Activated T-cell treated with anti-CD3 and anti-CD28 coated beads for 4 hours (primary cell): ENCODE results near the gene PPP2R5C.

ENCODE experiments used
- DNase-seq: peaks from one replicate; pipeline ENCODE4 v3.0.0-alpha.2; 2020

Gene PPP2R5C

DNA sequence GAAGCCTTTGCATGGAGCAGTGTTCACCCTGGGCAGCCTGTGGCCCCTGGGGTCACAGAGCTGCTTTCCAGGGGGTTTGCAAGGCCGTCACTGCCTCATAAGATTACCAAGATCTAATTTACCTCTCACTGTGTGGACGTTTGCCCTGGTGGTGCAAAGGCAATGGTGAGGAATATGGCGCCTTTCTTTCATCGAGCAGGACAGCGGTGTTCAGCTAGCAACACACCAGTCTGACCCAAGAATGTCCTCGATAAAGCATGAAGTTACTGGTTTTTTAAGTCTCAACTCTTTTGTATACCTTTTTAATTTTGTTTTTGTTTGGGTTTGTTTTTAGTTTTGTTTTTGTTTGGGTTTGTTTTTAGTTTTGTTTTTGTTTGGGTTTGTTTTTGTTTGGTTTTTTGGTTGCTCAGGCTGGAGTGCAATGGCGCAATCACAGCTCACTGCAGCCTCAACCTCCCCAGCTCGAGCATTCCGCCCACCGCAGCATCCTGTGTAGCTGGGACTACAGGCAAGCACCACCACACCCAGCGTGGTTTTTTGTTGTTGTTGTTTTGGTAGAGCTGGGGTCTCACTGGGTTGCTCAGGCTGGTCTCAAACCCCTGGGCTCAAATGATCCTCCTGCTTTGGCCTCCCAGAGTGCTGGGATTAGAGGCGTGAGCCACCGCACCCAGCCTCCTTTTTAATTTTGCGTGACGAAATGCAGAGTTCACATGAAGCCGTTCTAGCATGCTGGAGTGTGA lies 57.9 kb downstream of the PPP2R5C start:
- no peak for DNase-seq

DNA sequence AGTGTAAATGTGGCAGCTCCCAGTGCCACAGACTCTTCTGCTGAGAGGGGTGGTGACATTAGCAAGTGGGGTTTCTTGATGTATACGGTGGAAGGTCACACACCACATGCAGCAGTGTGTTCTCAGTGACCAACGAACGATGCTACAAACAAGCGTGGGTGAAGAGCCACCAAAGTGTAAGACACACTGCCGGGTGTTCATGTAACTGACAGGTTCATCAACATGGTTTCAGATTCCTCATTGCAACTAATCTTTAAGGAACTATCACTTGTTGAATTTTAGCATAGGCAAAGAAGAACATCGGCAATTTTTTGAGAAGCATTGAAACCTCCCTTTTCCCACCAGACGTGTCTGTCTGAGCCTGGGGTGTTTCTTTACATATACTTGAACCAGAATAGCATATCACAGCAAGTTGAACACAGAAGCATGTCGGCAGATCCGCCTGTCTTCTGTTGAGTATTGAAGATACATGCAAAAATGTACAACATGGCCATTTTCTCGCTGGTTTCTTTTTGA lies 58.8 kb downstream of the PPP2R5C start:
- no peak for DNase-seq

DNA sequence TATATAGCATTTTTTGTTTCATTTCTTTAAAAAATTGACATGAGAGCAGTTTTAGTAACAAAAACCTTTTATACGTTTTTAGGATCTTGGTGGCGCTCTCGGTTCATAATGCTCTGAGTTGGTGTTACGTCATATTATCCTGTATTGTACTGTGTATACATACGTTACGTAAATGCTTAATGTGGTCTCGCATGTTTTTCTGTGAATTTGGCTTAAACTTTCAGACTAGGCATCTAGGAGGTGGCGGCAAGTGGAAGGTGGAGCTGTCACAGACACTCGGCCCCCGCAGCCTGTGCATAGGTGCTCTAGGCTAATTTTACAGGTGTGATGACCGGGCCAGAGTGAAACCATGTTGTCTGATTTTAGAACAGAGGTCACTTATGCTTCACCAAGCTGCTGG lies 60.0 kb downstream of the PPP2R5C start:
- no peak for DNase-seq

DNA sequence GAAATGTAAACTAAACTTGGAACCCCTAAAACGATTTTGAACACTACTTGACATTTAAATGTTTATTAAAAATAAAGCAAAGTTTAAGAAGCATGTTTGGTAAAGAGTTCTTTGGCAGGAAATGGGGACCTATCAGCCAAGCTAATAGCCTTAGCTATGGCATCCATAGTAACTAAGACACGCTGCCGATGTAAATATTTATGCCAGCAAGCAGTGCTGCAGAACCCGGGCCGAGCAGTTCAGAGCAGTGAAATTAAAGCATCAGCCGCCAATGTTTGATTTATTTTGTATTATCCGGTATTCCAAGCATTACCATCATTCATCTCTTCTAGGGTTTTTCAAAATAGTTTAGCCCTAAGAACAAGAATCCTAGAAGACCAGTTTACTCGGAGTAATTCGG lies 61.6 kb downstream of the PPP2R5C start:
- no peak for DNase-seq

DNA sequence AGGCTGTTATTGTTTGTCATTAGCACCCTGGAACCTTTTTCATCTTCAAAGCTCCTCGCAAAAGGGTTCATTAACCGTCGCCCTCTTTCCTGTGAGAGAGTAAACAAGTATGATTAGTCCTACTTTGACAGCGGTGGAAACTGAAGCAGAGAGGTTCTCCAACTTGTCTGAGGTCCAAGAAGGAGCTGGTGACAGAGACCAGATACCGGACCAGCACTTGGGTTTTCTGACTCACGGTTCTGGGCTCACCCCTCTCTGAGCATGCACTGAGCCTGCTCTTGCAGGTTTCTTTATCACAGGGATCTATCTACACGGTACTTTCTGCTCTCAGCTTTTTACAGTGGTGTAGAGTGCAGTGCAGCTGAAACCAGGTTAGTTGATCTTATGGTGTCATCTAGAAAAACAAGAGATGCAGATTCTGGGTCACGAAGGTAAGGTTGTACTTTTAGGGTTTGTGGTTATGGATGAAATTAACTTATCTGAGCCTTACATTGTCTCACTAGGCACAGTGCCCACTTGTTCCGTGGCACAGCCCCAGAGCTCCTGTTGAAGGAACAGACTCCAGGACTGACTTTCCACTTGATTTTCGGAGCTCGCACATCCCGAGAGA lies 62.1 kb downstream of the PPP2R5C start:
- peak; percentile 52 for DNase-seq

DNA sequence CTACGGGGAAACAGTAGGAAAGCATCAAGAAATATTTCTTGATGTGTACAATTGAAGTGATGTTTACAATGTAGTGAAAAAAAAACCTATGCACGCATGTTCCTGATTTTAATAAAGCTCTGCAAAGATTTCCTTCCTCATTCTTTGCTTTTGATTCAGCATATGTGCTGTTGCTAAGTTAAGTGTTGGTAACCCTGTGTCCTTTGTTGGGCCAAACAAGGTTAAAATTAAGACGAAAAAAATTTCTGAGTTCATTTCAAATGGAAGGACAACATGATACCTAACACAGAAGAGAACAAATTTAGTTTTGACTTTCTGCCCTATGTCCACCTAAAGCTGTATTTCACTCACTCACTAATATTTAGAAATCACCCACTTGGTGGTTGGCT lies 62.8 kb downstream of the PPP2R5C start:
- DNase-seq = no peak

DNA sequence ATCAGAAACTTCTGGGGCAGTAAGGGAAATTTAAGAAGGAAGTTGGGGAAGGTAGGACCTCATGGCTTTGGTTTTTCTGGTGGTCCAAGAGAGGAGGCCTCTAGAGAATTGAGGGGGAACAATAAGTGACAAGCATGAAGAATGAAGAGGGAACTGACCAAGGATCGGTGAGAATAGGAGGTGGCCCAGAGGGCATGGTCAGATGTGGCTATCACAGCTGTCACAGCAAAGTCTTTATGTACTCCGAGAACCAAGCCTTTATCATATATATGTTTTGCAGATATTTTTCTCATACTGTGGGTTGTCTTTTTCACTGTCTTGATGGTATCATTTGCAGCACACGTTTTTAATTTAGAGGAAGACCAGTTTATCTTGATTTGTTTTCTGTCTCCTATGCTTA lies 64.3 kb downstream of the PPP2R5C start:
- no peak for DNase-seq

DNA sequence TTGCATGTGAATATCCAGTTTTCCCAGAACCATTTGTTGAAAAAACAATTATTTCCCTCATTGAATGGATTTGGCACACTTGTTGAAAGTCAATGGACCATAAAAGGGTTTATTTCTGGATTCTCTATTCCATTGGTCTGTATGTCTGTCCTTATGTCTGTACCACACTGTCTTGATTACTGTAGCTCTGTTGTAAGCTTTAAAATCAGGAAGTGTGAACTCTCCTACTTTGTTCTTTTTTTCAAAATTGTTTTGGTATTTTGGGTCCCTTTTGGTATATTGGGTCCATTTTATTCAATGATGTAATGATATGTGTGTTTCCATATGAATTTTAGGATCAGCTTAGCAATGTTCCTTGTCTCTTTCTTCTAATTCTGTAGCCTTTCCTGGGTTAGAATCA lies 64.8 kb downstream of the PPP2R5C start:
- DNase-seq = no peak

DNA sequence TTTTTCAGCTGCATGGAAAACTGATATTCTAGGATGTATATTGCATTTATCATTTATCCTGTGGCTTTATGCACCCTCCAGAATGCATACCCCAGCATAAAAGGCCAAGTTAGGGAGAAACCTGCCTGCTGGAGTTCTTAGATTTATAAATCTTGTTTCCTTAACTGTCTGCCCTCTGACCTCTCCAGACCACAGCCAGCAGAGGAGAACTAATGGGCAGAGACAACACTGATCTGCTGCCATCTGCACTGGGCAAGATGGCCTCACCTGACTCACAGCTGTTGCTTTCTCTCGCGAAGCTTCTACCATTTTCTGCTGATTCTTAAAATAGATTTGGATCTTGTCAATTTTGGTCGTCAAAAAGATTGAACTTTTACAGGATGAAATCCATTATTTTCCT lies 65.8 kb downstream of the PPP2R5C start:
- DNase-seq = no peak

DNA sequence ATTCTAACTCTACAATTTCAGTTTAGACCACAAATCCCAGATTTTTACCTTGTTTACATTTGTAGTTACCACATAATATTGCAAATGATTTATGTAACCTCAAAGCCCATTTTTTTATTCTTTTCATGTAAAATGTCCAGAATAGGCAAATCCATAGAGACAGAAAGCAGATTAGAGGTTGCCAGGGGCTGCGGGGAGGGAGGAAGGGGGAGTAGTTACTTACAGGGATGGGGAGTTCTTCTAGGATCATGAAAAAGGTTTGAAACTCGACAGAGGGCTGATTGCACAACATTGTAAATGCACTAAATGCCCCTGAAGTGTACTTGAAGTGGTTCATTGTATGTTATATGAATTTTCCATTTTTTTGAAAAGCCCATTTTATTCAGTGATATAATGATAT lies 66.5 kb downstream of the PPP2R5C start:
- DNase-seq = no peak

DNA sequence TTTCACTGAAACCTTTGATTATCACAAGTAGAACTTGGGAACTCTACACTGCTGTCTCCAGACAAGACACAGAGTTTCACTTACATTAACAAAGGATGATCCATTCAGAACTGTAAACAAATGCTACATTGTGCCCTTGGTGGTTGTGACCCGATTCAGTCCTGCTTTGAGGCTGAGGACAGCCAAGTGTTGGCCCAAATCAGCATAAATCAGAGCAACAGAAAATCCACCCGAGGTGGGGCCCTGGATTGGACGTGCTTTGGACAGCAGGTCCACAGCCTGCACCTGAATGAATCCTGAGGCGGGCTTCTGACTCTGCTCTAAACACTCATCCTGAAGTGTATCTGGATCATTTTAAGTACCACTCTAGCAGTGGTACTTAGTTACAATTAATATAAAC lies 68.8 kb downstream of the PPP2R5C start:
- no peak for DNase-seq

DNA sequence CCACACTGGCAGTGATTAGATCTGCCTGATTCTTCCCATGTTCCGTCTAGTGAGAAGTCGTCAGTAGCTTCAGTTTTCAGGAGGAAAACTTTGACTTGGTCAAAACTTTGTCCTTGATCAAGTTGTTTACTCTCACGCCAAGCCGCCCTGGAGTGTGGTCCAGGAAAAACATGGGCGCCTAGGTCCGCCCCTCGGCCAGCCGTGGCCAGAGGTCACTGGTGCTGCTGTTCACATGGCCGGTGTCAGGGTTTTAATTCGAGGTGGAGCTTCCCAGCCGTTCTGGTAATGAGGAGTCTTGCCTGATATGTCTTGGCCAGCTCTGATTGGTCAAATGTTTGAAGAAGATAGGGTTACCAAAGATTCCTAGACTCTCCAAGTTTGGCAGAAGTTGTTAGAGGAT lies 71.5 kb downstream of the PPP2R5C start:
- DNase-seq = no peak

DNA sequence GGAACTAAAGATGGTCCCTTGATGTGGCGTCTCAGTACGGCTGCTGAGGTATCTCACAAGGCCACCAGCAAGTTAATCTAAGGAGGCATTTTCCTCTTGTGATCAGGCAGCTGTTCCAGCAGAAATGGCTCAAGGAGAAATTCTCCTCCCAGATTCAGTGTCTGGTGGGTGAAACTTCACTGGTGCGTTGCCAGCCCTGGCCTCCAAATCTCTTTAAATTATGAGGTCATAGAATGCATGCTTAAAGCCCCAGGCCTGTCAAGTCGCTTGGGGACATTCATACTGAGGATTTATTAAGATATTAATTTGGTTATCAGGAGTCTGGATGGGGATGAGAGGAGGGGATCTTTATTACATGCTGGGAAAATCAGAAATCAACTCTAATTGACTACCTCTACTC lies 72.9 kb downstream of the PPP2R5C start:
- no peak for DNase-seq

DNA sequence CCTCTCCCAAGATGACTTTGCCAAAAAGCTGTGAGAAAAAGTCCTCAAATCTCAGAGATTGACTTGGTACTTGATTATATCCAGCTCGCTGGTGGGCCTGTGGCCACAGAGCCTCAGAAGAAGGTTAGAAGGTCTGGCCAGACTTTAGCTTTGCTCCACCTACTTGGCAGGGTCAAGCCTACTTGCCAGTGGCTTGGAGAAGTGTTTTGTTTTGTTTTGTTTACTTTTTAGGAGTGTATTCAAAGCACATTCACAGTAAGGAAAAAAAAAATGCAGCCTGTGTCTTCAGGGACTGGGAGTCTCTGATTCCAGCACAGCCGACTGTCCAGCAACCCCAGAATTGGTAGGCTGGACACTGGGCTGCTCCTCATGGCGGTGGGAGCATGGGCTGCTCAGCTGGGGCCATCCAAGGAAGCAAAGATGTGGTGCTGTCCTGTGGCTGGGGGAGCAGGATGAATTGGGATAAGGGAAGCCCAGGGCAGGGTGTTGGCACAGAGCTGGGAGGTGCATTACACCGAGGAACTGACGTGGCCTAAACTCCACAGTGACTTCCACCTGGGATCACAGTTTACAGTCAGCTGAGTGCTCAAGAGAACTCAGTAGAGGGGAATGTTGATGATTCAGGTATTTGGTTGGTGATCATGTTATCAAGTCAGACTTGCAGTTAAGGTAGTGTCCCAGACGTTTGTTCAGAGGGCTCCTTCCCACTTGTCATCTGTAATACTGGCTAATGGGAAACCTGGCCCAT lies 73.5 kb downstream of the PPP2R5C start:
- DNase-seq = no peak

DNA sequence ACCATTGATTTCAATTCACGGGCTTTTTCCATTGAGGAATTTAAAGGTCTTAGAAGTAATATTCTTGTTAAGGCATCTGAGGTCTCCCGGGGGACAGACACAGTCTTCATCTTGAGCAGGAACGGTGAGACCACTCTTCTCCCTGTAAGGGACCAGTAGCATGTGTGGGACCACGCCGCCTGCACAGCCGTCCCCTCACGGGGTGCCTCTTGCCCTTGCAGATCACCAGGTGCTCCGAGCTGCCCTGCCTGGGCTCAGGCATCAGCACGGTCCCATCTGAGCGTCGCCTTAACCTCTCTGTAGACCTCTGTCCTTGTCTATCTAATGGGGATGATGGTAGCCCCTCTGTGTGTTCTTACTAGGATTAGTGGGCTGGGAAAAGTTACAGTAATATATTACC lies 74.1 kb downstream of the PPP2R5C start:
- no peak for DNase-seq

DNA sequence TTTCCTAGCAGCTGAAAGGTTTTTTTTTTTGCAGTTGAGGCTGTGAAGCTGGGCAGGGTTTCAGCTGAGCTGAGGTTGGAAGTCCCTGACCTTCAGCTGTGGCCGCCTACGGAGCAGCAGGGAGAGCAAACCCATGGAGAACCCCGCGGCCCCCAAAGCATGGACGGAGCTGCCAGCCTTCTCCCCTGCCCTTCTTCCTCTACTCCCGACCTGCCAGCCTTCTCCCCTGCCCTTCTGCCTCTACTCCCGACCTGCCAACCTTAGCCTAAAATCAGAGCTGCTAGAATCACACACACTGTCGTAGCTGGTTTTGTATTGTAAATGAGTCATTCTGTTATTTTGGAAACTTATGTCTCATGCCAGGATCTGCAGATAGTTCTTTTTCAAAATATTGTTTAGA lies 74.6 kb downstream of the PPP2R5C start:
- no peak for DNase-seq

DNA sequence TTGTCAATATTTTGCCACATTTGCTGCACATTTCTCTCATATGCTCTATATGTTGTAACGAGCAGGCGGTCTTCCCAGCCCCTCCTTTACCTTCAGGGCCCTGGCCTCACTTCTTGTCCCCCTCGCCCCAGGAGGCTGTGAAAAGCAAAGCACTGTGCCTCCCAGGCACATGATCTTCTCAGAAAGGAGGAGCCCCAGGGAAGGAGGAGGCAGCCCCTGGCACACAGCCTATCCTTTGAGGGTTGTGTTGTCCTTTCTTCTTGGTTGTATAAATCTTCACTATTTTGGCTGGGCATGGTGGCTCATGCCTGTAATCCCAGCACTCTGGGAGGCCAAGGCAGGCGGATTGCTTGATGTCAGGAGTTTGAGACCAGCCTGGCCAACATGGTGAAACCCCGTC lies 77.0 kb downstream of the PPP2R5C start:
- DNase-seq = no peak

DNA sequence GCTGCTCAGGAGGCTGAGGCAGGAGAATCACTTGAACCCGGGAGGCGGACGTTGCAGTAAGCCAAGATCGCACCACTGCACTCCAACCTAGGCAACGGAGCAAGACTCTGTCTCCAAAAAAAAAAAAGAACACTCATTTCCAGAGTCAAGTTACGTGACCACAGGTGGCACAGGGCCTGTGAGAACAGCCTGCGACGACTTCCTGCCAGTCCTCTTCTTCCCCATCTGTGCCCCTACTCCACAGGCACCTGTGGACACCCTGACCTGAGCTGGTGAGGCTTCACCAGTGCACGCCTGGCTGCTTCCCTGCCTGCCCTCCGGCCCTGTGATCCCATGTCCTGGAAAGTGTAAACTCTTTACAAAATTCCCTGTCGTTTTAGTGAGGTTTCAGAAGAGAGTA lies 77.7 kb downstream of the PPP2R5C start:
- DNase-seq = no peak

DNA sequence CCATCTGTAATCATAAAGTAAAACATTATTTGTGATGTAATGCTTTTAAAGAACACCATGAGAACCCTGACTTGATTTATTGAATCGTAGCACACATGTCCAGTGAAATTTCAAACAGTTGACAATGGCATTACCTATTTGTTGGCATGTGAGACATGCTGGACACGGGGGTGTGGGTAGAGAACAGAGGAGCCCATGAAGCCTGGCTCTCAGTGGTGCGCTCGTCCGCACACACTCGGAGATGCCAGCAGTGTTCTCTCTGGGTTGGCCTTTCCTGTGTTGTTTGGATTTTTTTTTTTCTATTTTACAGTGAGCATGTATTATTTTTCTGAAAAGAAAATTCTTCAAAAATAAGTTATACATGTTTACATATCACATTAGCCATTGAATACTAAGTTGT lies 78.2 kb downstream of the PPP2R5C start:
- DNase-seq = no peak

DNA sequence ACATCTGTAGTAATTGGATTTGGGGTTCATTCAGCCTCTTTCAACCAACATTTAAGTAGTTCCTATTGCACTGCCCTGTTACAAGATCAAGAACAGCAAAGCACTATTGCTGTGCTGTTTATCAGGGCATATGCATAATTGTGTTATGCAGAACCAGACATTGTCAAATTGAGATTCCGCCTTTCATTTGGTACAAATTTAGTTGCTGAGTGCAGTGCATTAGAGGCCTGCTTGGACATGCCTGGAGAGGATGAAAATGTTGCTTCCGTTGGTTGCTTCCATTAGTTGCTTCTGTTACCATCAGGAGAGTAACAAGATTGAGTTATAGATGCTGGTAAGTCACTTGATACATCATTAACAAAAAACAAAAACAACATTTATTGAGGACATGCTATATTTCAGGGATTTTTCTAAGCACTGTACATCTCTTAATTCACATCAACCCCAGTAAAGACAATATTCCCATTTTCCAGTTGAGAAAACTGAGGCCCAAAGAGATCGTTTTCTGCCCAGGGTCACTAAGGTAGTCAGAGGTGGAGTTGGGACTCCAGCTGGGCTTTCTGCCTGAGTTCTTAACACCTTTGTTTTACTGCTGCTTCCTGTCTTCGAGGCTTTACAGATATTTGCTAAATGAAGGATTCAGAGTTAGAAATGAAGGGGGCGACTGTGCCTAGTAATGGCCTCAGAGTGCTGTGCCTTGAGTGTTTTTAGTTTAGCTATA lies 79.3 kb downstream of the PPP2R5C start:
- no peak for DNase-seq

DNA sequence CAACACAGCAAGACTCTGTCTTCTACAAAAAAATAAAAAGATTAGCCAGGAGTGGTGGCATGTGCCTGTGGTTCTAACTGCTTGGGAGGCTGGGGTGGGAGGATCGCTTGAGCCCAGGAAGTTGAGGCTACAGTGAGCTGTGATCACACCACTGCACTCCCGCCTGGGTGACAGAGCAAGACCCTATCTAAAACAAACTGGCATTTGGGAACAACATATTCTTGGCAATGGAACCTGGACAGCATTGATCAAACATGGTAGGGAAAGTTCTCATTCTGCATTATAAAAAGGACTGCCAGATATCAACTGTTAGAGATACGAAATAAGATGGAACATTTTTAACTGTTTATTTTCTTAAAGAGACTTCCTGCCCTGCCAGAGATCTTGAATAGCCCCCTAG lies 81.5 kb downstream of the PPP2R5C start:
- no peak for DNase-seq

DNA sequence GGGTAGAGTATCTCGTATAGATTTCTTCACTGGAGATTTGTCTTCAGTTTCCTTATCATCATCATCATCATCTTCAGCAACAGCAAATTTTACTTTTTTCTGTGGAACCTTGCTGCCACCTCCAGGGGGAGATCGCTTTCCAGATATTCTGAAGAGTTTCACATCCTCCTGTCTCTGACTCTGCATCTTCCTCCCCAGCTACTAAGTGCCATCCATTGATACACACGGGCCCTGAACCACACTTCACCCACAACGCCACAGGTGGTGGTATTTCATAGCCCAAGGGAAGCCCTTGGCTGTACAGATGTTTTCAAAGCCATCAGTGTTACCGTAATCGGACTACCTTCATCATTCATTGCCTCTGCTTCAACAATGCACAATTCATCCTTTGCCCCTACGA lies 82.2 kb downstream of the PPP2R5C start:
- DNase-seq = peak; percentile 33

DNA sequence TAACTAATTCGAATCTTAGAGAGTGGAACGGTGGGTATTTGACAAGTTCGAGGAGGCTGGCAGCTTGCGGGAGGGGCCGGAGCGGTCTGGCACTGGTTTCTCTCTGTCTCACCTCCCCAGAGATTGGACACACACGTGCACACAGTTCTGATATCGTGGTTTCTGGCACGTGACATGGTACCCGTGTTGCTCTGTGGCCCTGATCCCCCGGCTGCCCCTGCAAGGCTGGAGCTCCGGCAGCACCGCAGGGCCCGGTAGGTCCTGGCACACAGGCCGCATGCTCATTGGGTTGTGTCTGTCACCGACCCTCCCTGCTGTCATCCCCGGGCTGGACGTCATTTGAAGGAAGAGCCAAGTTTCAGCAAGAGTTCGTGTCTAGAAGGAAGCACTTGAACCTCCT lies 82.7 kb downstream of the PPP2R5C start:
- DNase-seq = no peak

DNA sequence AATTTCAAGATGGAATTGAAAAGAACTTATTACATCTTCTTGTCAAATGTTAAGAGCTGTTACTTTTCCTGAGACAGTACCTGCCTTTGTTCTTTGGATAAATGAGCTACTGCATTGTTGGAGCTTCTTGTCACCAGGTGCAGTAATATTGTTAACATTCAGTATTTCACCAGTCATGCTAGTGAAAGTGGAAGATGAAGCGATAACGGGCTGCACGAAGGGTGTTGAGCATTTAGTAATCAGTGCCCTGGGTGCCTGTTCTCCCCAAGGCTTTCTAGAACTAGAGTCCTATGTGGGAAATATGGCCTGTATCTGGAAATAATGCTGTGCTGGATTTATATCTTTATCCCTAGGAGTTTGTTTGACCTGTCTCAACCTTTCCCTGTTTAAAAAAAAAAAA lies 83.2 kb downstream of the PPP2R5C start:
- no peak for DNase-seq
